ENCODE measurements around the gene GJA3. TPM values are rescaled to one million over a fixed set of nuclear protein-coding genes. Genes with fewer than 3 reads are reported as not detected.

Gene GJA3
- total RNA-seq: not detected
- 0.03 TPM for polyA plus RNA-seq (2013, experiment 1 of 2)
- polyA plus RNA-seq (2013, experiment 2 of 2): 0.11 TPM
- total RNA-seq: 0 to 1.4 (median 0.28) reads per million in 172 experiments

- TF ChIP-seq, protein P1, sequence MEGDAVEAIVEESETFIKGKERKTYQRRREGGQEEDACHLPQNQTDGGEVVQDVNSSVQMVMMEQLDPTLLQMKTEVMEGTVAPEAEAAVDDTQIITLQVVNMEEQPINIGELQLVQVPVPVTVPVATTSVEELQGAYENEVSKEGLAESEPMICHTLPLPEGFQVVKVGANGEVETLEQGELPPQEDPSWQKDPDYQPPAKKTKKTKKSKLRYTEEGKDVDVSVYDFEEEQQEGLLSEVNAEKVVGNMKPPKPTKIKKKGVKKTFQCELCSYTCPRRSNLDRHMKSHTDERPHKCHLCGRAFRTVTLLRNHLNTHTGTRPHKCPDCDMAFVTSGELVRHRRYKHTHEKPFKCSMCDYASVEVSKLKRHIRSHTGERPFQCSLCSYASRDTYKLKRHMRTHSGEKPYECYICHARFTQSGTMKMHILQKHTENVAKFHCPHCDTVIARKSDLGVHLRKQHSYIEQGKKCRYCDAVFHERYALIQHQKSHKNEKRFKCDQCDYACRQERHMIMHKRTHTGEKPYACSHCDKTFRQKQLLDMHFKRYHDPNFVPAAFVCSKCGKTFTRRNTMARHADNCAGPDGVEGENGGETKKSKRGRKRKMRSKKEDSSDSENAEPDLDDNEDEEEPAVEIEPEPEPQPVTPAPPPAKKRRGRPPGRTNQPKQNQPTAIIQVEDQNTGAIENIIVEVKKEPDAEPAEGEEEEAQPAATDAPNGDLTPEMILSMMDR (IDR thresholded peaks at IDR 0.05): no peak
- Histone ChIP-seq H3K4me3 (ENCODE audit: low read length) (peak within 1 kb of the TSS; percentile 40), H3K27ac (ENCODE audit: low read depth in 1 of 2, low read length in 2 of 2) (no peak within 1 kb of the TSS), H3K36me3 (ENCODE audit: insufficient read depth, low read length) (no peaks in the 10 kb centered on the region), H3K4me1 (ENCODE audit: insufficient read depth, low read length) (peaks cover 17% of the 10 kb centered on the region), H3K27me3 (ENCODE audit: control insufficient read depth in 1 of 2, insufficient read depth in 2 of 2, low read length in 2 of 2) (peaks cover 30 to 44% of the 10 kb centered on the region in 2 experiments), H3K9me3 (ENCODE audit: control insufficient read depth in 1 of 2, insufficient read depth in 1 of 2, low read length in 2 of 2) (no peaks in the 10 kb centered on the region)
- Mint-ChIP-seq H3K27ac (no peak within 1 kb of the TSS), H3K27me3 (peaks cover 46% of the 10 kb centered on the region), H3K4me3 (peak within 1 kb of the TSS; percentile 90), H3K4me1 (ENCODE audit: low read depth) (peaks cover 23% of the 10 kb centered on the region), H3K9me3 (no peaks in the 10 kb centered on the region), H3K36me3 (ENCODE audit: low read depth) (no peaks in the 10 kb centered on the region)
- POLR2A ChIA-PET: interaction anchor here (0.5 to 1.9 kb wide), 6 partner anchors 32 to 880 kb away, joined by 3 to 7 read pairs (median 3); no protein-coding TSS in a partner anchor
- CTCF ChIA-PET: interaction anchor here (0.9 kb wide), 1 partner anchor 58 kb away, joined by 3 read pairs; no protein-coding TSS in a partner anchor
- DNase-seq (peak in 11 of 14 experiments; percentile 13 to 67 (median 47)), ATAC-seq (ENCODE audit: poor library complexity) (peak; percentile 54)
- intact Hi-C loops (cut with DNase I, micrococcal nuclease): loop anchor here (5.0 kb wide), 3 partner anchors 33 to 233 kb away; no protein-coding TSS in a partner anchor
These were observed at the start of gene GJA3 for GRCh38 chr13:20160306-20161274. TSS of gene GJA3 (minus strand) at chr13:20161052. CDS start at chr13:20143288, 17,764 bp downstream.

- Mint-ChIP-seq H3K9me3 (no peaks in the 10 kb centered on the region), H3K4me1 (ENCODE audit: low read depth) (no peaks in the 10 kb centered on the region), H3K4me3 (no peak overlapping the region), H3K27me3 (peaks cover 15% of the 10 kb centered on the region), H3K27ac (no peak overlapping the region), H3K36me3 (ENCODE audit: low read depth) (no peaks in the 10 kb centered on the region)
- DNase-seq: no peak
- no peaks in the 10 kb centered on the region for H3K9me3 ChIP-seq (ENCODE audit: control insufficient read depth in 1 of 2, insufficient read depth in 1 of 2, low read length in 2 of 2)
- H3K27ac ChIP-seq (ENCODE audit: low read depth in 1 of 2, low read length in 2 of 2): no peak overlapping the region
- H3K4me1 ChIP-seq (ENCODE audit: insufficient read depth, low read length): no peaks in the 10 kb centered on the region
- intact Hi-C loops (cut with DNase I, micrococcal nuclease): no loop called here
- POLR2A ChIA-PET: no interaction called here
- no peaks in the 10 kb centered on the region for H3K36me3 ChIP-seq (ENCODE audit: insufficient read depth, low read length)
- no peak overlapping the region for H3K4me3 ChIP-seq (ENCODE audit: low read length)
- TF ChIP-seq, protein P1 (IDR thresholded peaks at IDR 0.05): no peak
- peaks cover 0 to 19% of the 10 kb centered on the region in 2 experiments for H3K27me3 ChIP-seq (ENCODE audit: control insufficient read depth in 1 of 2, insufficient read depth in 2 of 2, low read length in 2 of 2)
- CTCF ChIA-PET: no interaction called here
- ATAC-seq (ENCODE audit: poor library complexity): no peak
These were observed 49.1 kb upstream of the GJA3 start for GRCh38 chr13:20209948-20210347.

DNA sequence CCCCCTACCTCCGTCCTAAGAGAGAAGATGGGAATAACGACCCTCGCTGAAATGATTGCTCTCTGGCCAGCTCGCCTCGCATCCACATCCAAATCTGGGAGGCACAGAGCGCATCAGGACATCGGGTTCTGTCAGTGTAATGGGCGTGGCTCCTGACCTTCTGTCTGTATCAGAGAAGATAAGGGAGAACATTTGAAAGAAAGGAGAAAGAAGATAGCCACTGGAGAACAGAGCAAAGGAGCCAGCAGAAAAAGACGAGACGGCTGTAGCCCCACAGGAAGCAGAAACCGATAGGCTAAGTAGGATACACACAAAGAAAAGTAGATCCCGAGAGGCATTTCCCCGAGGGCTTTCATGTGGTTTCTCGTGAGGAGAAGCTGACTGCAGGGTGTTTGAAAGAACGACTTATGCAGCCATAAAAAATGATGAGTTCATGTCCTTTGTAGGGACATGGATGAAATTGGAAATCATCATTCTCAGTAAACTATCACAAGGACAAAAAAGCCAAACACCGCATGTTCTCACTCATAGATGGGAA is 45.9 kb upstream of the GJA3 start:
- DNase-seq: no peak
- Mint-ChIP-seq H3K36me3 (ENCODE audit: low read depth) (no peaks in the 10 kb centered on the region), H3K27me3 (peaks cover 19% of the 10 kb centered on the region), H3K27ac (no peak overlapping the region), H3K4me3 (no peak overlapping the region), H3K9me3 (peaks cover under 1% of the 10 kb centered on the region), H3K4me1 (ENCODE audit: low read depth) (no peaks in the 10 kb centered on the region)
- no peaks in the 10 kb centered on the region for H3K4me1 ChIP-seq (ENCODE audit: insufficient read depth, low read length)
- intact Hi-C loops (cut with DNase I, micrococcal nuclease): no loop called here
- no peak overlapping the region for H3K4me3 ChIP-seq (ENCODE audit: low read length)
- TF ChIP-seq, protein P1 (IDR thresholded peaks at IDR 0.05): no peak
- ATAC-seq (ENCODE audit: poor library complexity): no peak
- ChIA-PET POLR2A (no interaction called here), CTCF (interaction anchor here (1.6 kb wide), 1 partner anchor 9 kb away, joined by 4 read pairs; no protein-coding TSS in a partner anchor)
- H3K9me3 ChIP-seq (ENCODE audit: control insufficient read depth in 1 of 2, insufficient read depth in 1 of 2, low read length in 2 of 2): peaks cover 0 to 4% of the 10 kb centered on the region in 2 experiments
- H3K36me3 ChIP-seq (ENCODE audit: insufficient read depth, low read length): no peaks in the 10 kb centered on the region
- H3K27ac ChIP-seq (ENCODE audit: low read depth in 1 of 2, low read length in 2 of 2): no peak overlapping the region
- H3K27me3 ChIP-seq (ENCODE audit: control insufficient read depth in 1 of 2, insufficient read depth in 2 of 2, low read length in 2 of 2): peaks cover 0 to 23% of the 10 kb centered on the region in 2 experiments

Data from CD4-positive, alpha-beta T cell (primary cell).